ENCODE results near the gene USP6NL.

USP6NL gene

DNA sequence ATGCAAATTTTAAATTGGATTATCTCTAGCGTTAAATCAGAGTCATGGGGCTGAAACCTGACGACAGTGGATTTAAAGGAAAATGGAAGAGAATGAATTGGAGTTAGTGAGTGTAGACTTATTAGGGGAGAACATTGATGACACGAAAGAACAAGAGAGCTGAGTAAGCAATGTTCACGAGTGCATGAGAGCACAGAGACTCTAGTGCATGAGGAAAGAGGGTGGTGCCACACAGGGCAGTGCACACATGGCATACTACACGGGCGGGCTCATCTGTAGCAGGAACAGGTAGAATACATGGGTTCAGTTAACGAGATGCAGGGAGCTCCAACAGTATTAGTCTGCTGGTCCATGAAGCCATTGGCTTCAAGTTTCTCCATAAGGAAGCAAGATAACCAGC is 53.9 kb downstream of the USP6NL start:
- Histone ChIP-seq H3K4me3 (replicated peaks; ENCODE audit: low read depth, low read length) (no peak overlapping the region), H3K36me3 (ENCODE audit: control insufficient read depth, insufficient read depth, low read length) (no peaks in the 10 kb centered on the region), H3K27me3 (replicated peaks; ENCODE audit: control insufficient read depth, insufficient read depth, low read length) (no peaks in the 10 kb centered on the region)
- TF ChIP-seq, protein P1, sequence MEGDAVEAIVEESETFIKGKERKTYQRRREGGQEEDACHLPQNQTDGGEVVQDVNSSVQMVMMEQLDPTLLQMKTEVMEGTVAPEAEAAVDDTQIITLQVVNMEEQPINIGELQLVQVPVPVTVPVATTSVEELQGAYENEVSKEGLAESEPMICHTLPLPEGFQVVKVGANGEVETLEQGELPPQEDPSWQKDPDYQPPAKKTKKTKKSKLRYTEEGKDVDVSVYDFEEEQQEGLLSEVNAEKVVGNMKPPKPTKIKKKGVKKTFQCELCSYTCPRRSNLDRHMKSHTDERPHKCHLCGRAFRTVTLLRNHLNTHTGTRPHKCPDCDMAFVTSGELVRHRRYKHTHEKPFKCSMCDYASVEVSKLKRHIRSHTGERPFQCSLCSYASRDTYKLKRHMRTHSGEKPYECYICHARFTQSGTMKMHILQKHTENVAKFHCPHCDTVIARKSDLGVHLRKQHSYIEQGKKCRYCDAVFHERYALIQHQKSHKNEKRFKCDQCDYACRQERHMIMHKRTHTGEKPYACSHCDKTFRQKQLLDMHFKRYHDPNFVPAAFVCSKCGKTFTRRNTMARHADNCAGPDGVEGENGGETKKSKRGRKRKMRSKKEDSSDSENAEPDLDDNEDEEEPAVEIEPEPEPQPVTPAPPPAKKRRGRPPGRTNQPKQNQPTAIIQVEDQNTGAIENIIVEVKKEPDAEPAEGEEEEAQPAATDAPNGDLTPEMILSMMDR (IDR thresholded peaks at IDR 0.05; ENCODE audit: insufficient read depth, low read length, poor library complexity, severe bottlenecking) = no peak
- no peak for DNase-seq (ENCODE audit: extremely low read depth, insufficient read length)

DNA sequence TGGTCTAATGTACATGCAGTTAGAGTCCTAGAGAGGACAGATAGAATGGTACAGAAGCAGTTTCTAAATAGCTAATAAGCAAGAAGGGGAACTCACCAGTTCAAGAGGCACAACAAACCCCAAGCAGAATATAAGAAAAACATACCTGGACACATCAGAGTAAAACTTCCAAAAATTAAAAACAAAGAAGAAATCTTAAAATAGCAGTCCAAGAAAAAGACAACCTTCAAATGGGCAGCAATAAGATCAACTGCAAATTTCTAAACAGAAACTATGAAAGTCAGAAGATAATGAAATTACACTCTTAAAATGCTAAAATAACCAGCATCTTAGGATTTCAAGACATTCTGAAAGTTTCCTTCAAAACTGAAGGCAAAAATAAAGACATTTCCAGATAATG is 55.9 kb downstream of the USP6NL start:
- Histone ChIP-seq H3K36me3 (ENCODE audit: control insufficient read depth, insufficient read depth, low read length) (no peaks in the 10 kb centered on the region), H3K4me3 (replicated peaks; ENCODE audit: low read depth, low read length) (no peak overlapping the region), H3K27me3 (replicated peaks; ENCODE audit: control insufficient read depth, insufficient read depth, low read length) (no peaks in the 10 kb centered on the region)
- DNase-seq (ENCODE audit: extremely low read depth, insufficient read length) = no peak
- TF ChIP-seq, protein P1 (IDR thresholded peaks at IDR 0.05; ENCODE audit: insufficient read depth, low read length, poor library complexity, severe bottlenecking) = no peak

DNA sequence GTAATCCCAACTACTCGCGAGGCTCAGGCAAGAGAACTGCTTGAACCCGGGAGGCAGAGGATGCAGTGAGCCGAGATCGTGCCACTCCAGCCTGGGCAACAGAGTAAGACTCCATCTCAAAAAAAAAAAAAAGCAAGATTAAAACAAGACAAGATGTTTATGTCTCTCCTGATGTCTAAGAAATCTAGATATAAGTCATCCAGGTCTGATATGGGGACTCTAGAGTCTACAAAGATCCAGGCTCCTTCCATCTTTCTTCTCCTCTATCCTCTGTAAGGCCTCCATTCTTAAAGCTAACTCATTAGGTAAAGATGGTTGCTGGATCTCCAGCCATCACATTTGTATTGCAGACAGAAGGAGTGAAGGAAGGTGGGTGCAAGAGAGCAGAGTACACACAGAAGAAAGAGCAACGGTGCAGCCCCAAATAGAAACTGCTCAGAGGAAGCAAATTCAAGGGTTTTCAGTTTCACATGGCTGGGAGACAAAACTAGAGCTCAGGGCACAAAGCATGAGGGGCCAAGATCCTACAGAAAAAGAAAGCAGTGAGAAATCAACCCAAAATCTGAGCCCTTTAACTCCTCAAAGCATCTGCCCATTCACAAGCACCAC is 57.6 kb downstream of the USP6NL start:
- H3K4me3 ChIP-seq (replicated peaks; ENCODE audit: low read depth, low read length) = peak overlapping the region; percentile 47
- peak; percentile 70 for DNase-seq (ENCODE audit: extremely low read depth, insufficient read length)
- no peaks in the 10 kb centered on the region for H3K27me3 ChIP-seq (replicated peaks; ENCODE audit: control insufficient read depth, insufficient read depth, low read length)
- no peaks in the 10 kb centered on the region for H3K36me3 ChIP-seq (ENCODE audit: control insufficient read depth, insufficient read depth, low read length)
- TF ChIP-seq, protein P1 (IDR thresholded peaks at IDR 0.05; ENCODE audit: insufficient read depth, low read length, poor library complexity, severe bottlenecking) = no peak

DNA sequence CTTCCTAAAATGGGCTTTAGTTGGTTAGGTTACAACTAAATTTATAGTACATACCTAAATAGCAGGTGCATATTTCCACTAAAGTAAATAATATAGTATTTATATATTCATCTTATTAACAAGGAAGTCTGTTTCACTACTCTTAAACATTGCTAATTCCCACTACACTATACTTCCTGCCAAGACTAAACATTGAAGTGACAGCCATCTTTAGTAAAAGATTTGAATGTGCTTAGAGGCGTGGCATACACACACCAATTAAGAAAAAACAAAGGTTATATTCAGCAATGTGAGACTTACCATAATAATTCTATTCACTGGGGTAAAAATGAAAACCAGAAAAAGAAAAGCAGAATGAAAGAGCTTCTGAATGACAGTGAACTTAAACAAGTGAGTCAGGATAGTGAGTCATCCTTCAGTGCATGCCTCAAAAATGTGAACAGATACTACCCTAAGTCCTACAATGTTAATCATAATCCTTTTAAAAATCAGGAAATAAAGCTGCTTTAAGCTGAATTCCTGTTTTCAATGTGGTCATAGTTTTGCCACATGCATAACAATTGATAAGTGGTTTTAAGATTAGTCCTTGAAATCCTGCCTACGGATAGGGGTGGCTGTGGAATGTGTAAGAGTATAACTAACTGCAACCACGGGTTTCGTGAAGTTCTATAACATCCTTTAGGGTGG is 59.4 kb downstream of the USP6NL start:
- Histone ChIP-seq H3K27me3 (replicated peaks; ENCODE audit: control insufficient read depth, insufficient read depth, low read length) (no peaks in the 10 kb centered on the region), H3K36me3 (ENCODE audit: control insufficient read depth, insufficient read depth, low read length) (no peaks in the 10 kb centered on the region), H3K4me3 (replicated peaks; ENCODE audit: low read depth, low read length) (no peak overlapping the region)
- TF ChIP-seq, protein P1 (IDR thresholded peaks at IDR 0.05; ENCODE audit: insufficient read depth, low read length, poor library complexity, severe bottlenecking) = no peak
- no peak for DNase-seq (ENCODE audit: extremely low read depth, insufficient read length)

DNA sequence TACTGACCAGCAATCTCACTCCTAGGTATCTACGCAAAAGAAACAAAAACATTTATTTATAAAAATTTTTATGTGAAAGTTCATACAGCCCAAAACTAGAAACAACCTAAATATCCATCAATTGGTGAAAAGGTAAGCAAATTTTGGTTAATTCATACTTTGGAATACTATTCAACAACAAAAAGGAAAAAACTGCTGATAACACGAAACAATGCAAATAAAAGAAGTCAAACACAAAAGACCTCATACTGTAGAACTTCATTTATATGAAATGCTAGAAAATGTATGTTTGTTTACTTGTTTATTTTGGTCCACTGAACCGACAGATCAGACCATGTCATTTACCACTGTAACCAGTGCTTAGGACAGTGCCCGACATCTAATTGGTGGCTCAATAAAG is 60.3 kb downstream of the USP6NL start:
- no peaks in the 10 kb centered on the region for H3K27me3 ChIP-seq (replicated peaks; ENCODE audit: control insufficient read depth, insufficient read depth, low read length)
- TF ChIP-seq, protein P1 (IDR thresholded peaks at IDR 0.05; ENCODE audit: insufficient read depth, low read length, poor library complexity, severe bottlenecking) = no peak
- DNase-seq (ENCODE audit: extremely low read depth, insufficient read length) = no peak
- no peaks in the 10 kb centered on the region for H3K36me3 ChIP-seq (ENCODE audit: control insufficient read depth, insufficient read depth, low read length)
- no peak overlapping the region for H3K4me3 ChIP-seq (replicated peaks; ENCODE audit: low read depth, low read length)

Data from GM06990 (cell line).